Measurements from ENCODE around the gene SLC38A4. TPM values are rescaled to one million over a fixed set of nuclear protein-coding genes. Genes with fewer than 3 reads are reported as not detected.

SLC38A4 gene
- total and polyA plus RNA-seq, 2 of the 8 experiments (the other 6 are each of a cell fraction or from before 2014, with no cell fraction given), result 6.7 to 15.4 TPM

GRCh38 chr12:46754550-46754949, 71.2 kb downstream of the SLC38A4 start:
- Histone ChIP-seq H4K20me1 (replicated peaks in 1 of 2; ENCODE audit: control insufficient read depth in 1 of 2, insufficient read depth in 2 of 2, low read length in 2 of 2) (no peaks in the 10 kb centered on the region), H4K5ac (ENCODE audit: insufficient read length, low read depth, low read length) (no peak overlapping the region), H3K4me1 (replicated peaks in 1 of 4; ENCODE audit: control insufficient read depth in 3 of 4, insufficient read depth in 4 of 4, low read length in 3 of 4) (no peaks in the 10 kb centered on the region), H2BK120ac (replicated peaks; ENCODE audit: low read depth, low read length) (no peak overlapping the region), H2BK15ac (ENCODE audit: low read length) (no peak overlapping the region), H3K56ac (replicated peaks; ENCODE audit: insufficient read length, low read depth, low read length) (no peak overlapping the region), H3K23ac (ENCODE audit: insufficient read length) (no peak overlapping the region), H3K36me3 (ENCODE audit: control insufficient read depth in 2 of 4, insufficient read depth in 4 of 4, low read length in 3 of 4) (no peaks in the 10 kb centered on the region), H3K79me1 (ENCODE audit: low read depth, low read length) (no peaks in the 10 kb centered on the region), H2BK20ac (ENCODE audit: low read length) (no peak overlapping the region), H3K23me2 (ENCODE audit: low read depth, low read length) (no peaks in the 10 kb centered on the region), H3K27ac (ENCODE audit: low read depth, low read length) (no peak overlapping the region), H4K91ac (replicated peaks; ENCODE audit: insufficient read length, low read length) (no peak overlapping the region), H3K79me2 (ENCODE audit: control insufficient read depth in 1 of 2, insufficient read depth in 2 of 2, low read length in 2 of 2) (no peaks in the 10 kb centered on the region), H3K9me3 (ENCODE audit: insufficient read depth in 2 of 2, low read depth in 1 of 2, low read length in 1 of 2) (peaks cover 8 to 11% of the 10 kb centered on the region in 2 experiments; a peak in 3 of 4 replicates), H3K4ac (replicated peaks; ENCODE audit: insufficient read length, low read depth, low read length) (no peak overlapping the region), H3K4me3 (ENCODE audit: extremely low read depth in 1 of 4, insufficient read depth in 2 of 4, low read depth in 3 of 4, low read length in 4 of 4) (no peak overlapping the region), H2BK5ac (ENCODE audit: low read depth, low read length) (no peak overlapping the region), H3K4me2 (ENCODE audit: insufficient read depth in 1 of 2, low read depth in 2 of 2, low read length in 2 of 2) (no peak overlapping the region), H2AFZ (ENCODE audit: low read length) (no peak overlapping the region), H2AK5ac (ENCODE audit: low read depth, low read length) (no peak overlapping the region), H3K18ac (ENCODE audit: extremely low read depth, low read length) (no peak overlapping the region), H2BK12ac (ENCODE audit: low read depth, low read length) (no peak overlapping the region), H4K8ac (ENCODE audit: extremely low read depth, insufficient read depth, low read length) (no peak overlapping the region), H3K14ac (ENCODE audit: insufficient read length) (no peak overlapping the region), H3K27me3 (replicated peaks in 1 of 4; ENCODE audit: control insufficient read depth in 3 of 4, extremely low read depth in 1 of 4, insufficient read depth in 3 of 4, low read length in 3 of 4) (no peaks in the 10 kb centered on the region), H3K9ac (replicated peaks in 1 of 4; ENCODE audit: extremely low read depth in 1 of 4, low read depth in 3 of 4, low read length in 3 of 4) (no peak overlapping the region)
- POLR2A ChIA-PET (ENCODE audit: partially characterized antibody), result no interaction called here
- CTCF ChIA-PET (ENCODE audit: partially characterized antibody), result no interaction called here
- no peak for FAIRE-seq
- 86% methylated on average over 3 of the region's 3 CpGs; no CpG with 5 or more reads in 1 of the 2 experiments for WGBS, 2 experiments (ENCODE audit: extremely low coverage in 1 of 2, insufficient coverage in 1 of 2, insufficient read length in 1 of 2, insufficient replicate concordance in 2 of 2, low coverage in 1 of 2, low lambda C conversion rate in 2 of 2, missing lambda C conversion rate in 1 of 2)
- DNase-seq (ENCODE audit: low read depth in 1 of 2, low spot score in 2 of 2), result no peak
- no peak for TF ChIP-seq CBX5 (IDR thresholded peaks at IDR 0.05; ENCODE audit: low read depth, low read length)
- no peak for TF ChIP-seq SP2 (IDR thresholded peaks at IDR 0.05; ENCODE audit: low read length)
- TF ChIP-seq POLR2AphosphoS5 (IDR thresholded peaks at IDR 0.05; ENCODE audit: low read depth, low read length), result no peak
- TF ChIP-seq ASH2L (IDR thresholded peaks at IDR 0.05; ENCODE audit: low read length), result no peak
- TF ChIP-seq RAD21 (IDR thresholded peaks at IDR 0.05 in 1 of 2, conservative IDR thresholded peaks at IDR 0.05 in 1 of 2; ENCODE audit: low read depth in 2 of 2, low read length in 2 of 2), result no peak
- TF ChIP-seq CHD1 (IDR thresholded peaks at IDR 0.05; ENCODE audit: low read depth, low read length), result no peak
- TF ChIP-seq EZH2 (IDR thresholded peaks at IDR 0.05; ENCODE audit: low read depth, low read length, severe bottlenecking), result no peak
- TF ChIP-seq CEBPB (IDR thresholded peaks at IDR 0.05; ENCODE audit: low read depth, low read length), result no peak
- TF ChIP-seq FOSL1 (IDR thresholded peaks at IDR 0.05; ENCODE audit: insufficient read depth, low read depth, low read length), result no peak
- no peak for TF ChIP-seq JUND (IDR thresholded peaks at IDR 0.05; ENCODE audit: low read length)
- no peak for TF ChIP-seq EP300 (IDR thresholded peaks at IDR 0.05; ENCODE audit: borderline replicate concordance in 1 of 2, low read depth in 2 of 2, low read length in 2 of 2)
- no peak for TF ChIP-seq HDAC6 (IDR thresholded peaks at IDR 0.05; ENCODE audit: low read depth, low read length)
- TF ChIP-seq CTBP2 (IDR thresholded peaks at IDR 0.05; ENCODE audit: borderline replicate concordance, insufficient read depth, insufficient read length, low read length), result no peak
- TF ChIP-seq SP1 (IDR thresholded peaks at IDR 0.05; ENCODE audit: low read depth, low read length), result no peak
- no peak for TF ChIP-seq BRCA1 (IDR thresholded peaks at IDR 0.05; ENCODE audit: low read depth, low read length)
- TF ChIP-seq KDM4A (IDR thresholded peaks at IDR 0.05; ENCODE audit: low read depth, low read length, severe bottlenecking), result no peak
